ENCODE measurements around the gene HS1BP3. TPM values are rescaled to one million over a fixed set of nuclear protein-coding genes. Genes with fewer than 3 reads are reported as not detected.

The HS1BP3 gene
- total RNA-seq, 1 experiment from 2014 or later, result 15.9 TPM

DNA sequence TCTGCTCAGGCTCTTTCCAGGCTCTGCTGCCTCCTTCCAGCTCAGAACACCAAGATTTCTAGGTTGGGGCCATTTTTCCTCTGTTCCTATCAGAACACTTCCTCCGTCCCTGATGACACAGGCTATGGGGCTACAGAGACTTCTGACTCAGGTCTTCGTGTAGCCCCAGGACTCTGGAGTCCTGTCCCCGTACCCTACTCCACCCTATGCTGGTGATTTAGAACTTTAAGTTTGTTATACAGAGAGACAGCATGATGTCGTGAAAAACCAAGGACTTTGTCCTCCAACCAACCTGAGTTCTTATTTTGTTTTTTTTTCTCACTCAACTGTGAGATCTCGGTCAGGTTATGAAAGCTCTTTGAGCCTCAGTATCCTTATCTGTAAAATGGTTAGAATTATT, 78.7 kb downstream of the HS1BP3 start:
- DNase-seq (ENCODE audit: low read depth), result no peak

DNA sequence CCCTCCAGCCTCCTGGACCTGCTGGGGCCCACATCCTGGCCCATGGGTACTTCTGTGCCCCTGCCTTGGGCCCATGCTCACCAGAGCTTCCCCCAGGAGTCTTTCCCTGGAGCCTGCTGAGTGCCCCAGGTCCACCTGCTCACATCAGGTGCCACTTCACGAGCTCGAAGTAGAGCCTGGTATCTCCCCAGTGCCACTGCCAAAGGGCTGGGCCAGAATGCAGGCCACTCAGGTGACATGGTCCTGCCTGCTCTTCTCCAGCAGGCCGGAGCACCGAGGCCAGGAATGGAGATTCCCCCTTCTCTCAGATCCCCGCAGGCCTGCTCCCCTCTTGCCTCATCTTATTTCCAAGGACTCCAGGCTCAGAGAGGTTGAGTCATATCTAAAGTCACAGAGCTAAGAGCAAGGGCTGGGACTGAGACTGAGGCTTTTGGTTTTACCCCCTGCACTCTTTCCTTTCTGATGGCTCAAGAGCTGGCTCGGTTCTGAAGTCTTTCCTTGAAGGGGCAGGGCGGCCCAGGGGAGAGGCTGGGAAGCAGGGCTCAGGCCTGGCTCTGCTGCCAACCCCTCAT, 79.2 kb downstream of the HS1BP3 start:
- DNase-seq (ENCODE audit: low read depth), result no peak

DNA sequence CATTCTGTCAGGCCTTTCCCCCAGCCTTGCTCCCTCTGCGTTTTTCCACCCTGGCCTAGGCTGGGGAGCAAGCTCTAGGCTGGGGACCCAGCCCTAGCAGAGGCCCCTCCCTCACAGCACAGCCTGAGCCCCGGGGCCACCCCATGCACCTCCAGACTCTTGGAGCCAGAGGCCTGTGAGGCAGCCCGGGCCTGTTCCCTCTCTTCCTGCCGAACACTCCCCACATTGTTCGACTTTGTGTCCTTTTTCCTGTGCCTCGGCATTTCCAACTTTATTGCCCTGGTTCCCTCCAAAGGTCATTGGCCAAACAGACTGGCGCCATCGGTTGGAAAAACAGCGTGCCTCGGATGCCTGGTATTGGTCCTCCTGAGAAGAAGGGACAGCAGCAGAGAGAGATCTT, 79.7 kb downstream of the HS1BP3 start:
- DNase-seq (ENCODE audit: low read depth), result no peak

DNA sequence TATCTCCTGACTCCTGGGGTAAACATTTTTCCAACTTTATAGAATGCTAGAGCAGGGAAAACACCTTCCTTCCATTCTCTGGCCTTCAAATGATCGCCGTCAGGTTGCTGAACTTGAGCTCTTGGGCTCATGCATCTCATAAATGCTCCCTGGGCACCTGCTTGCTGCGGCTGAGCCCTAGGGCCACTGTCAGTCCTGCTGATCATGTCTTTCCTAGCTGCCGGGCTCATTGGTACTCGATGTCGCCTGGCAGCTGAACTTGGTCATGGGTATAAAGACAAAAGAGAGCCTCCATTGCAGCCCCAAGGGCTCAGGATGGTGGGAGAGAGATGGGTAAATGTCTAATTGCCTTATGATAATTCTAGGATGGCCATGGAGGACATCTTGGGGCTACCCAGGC, 80.6 kb downstream of the HS1BP3 start:
- DNase-seq (ENCODE audit: low read depth), result no peak

DNA sequence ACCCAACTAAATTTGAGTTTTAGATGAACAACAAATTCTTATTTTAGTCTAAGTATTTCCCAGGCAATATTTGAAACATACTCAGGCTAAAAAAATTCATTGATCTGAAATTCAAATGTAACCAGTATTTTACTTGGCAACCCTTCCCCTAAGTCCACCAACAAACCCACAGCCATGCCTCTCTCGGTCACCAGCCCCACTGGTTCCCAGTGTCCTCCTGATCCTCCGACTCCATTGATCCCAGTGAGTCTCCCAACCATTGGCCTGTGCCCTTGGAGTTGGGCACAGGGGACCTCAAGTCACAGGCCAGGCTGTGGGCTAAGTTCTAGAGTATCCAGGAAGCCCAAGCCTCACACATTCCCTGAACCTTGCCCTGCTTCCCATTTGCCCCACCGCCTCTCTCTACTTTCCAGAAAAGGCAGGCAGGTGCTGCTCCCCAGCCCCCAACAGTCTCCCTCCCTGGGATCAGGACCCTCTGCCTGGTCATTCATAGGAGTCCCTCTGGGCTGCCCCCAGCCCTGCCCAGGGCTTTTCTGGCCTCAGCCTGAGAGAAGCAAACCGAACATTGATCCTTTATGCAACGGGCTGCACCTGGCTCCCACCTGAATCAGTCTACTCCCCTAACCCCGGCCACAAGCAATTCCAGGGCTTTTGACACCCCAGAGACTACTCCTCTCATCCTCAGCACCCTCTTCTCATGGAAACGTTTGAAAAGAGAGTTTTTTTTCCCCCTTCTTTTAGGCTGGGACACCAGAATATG, 81.3 kb downstream of the HS1BP3 start:
- DNase-seq (ENCODE audit: low read depth), result no peak

DNA sequence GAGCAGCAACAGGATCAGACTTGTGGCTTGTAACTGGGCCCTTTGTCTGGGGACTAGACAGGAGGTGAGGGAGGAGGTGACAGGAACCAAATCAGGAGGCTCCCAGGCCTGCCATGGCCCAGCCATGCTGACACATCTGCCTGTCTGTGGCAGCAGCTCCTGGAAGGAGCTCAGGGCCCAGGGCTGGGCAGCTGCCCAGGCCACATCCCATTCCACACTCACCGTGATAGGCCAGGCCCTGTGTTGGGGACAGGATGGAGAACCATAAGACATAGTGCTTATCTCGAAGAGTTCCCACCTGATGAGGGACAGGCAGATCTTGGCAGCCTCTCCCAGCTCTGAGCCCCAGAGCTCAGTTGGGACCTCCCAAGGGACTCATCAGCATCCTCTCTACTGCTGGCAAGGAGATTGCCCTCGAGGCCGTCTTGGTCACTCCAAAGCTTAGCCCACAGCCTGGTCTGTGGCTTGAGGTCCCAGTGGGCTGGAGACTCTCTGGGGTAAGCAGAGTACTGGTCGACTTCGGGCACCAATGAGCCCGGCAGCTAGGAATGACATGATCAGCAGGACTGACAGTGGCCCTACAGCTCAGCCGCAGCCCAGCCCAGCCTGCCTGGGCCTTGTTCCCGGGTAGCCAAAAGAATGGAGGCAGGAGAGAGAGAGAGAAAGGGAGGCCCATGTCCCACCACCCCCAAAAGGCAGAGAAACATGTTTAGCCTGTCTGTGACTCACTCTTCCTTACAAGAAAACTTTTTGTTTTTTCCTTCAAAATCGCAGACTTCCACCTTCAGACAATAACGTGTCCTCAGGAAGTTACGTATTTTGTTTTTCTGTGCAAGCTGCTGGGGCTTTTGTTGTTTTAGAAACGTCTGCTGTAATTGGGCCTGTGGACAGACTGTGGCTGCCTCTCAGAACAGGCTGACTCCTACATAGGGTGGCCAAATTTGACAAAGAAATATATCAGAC, 82.1 kb downstream of the HS1BP3 start:
- peak; percentile 65 for DNase-seq (ENCODE audit: low read depth)

DNA sequence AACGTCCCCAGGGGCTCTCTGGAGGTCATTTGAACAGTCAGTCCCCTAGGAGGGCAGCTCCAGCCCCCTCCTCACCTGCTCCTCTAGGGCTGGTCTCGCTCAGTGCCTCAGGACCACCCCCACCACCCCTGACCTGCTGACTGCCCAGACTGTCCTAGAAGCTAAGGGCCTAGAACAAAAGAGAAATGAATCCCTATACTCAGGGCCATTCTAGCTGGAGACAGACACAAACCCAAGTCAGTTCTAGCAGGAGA, 83.0 kb downstream of the HS1BP3 start:
- DNase-seq (ENCODE audit: low read depth), result no peak

Other genes with a start within 250 kb of the HS1BP3 start
- gene RHOB, start 204.0 kb downstream of the HS1BP3 start, total RNA-seq (2014; rRNA removed; shearing (Covaris generic)), result 33.5 and 35.8 TPM in 2 replicates
- not detected in 2 replicates for gene GDF7, start 16.0 kb upstream of the HS1BP3 start, total RNA-seq (2014; rRNA removed; shearing (Covaris generic))
- gene LDAH, start 172.0 kb upstream of the HS1BP3 start, total RNA-seq (2014; rRNA removed; shearing (Covaris generic)), result 23.2 and 24.3 TPM in 2 replicates

Data from RPMI7951 (cell line).